ENCODE data around the gene CTNNB1. TPM values are rescaled to one million over a fixed set of nuclear protein-coding genes. Genes with fewer than 3 reads are reported as not detected.

CTNNB1 gene
- total RNA-seq = 514 and 538 TPM in 2 replicates

GRCh38 chr3:41198950-41199865, at the start of gene CTNNB1:
CTNNB1 (plus strand) TSS chr3:41199505; CDS start chr3:41224069, 24,564 bp downstream.

